ENCODE data around the gene TMEM25. TPM values are rescaled to one million over a fixed set of nuclear protein-coding genes. Genes with fewer than 3 reads are reported as not detected.

The TMEM25 gene
- total and polyA plus RNA-seq, 2 donors (not counting 3 experiments of a cell fraction or from before 2014, with no cell fraction given), result 18.9 to 34.6 TPM

- no peaks in the 10 kb centered on the region for H3K4me1 ChIP-seq (ENCODE audit: control insufficient read depth, extremely low read depth, insufficient read depth, low read length)
- no peak for FAIRE-seq
- POLR2A ChIA-PET, result no interaction called here
- H3K4me2 ChIP-seq (ENCODE audit: insufficient read depth, low read length), result no peak overlapping the region
- intact Hi-C loops (cut with micrococcal nuclease), result no loop called here
- no peak overlapping the region for H3K27ac ChIP-seq (ENCODE audit: insufficient read depth, low read depth, low read length)
- TF ChIP-seq FOS (IDR thresholded peaks at IDR 0.05; ENCODE audit: borderline replicate concordance, insufficient read depth, low read length) (no peak), GATA2 (IDR thresholded peaks at IDR 0.05; ENCODE audit: insufficient read depth, insufficient read length, low read depth, low read length) (no peak), CTCF (IDR thresholded peaks at IDR 0.05; ENCODE audit: extremely low read depth in 1 of 2, insufficient read depth in 1 of 2, low read depth in 1 of 2, low read length in 2 of 2) (no peak), MAX (IDR thresholded peaks at IDR 0.05; ENCODE audit: insufficient read depth, insufficient read length) (no peak), MYC (IDR thresholded peaks at IDR 0.05; ENCODE audit: low read depth, low read length) (no peak), POLR2A (IDR thresholded peaks at IDR 0.05; ENCODE audit: low read depth, low read length) (no peak), JUN (IDR thresholded peaks at IDR 0.05; ENCODE audit: borderline replicate concordance, insufficient read depth, insufficient read length, low read depth) (no peak), EZH2 (IDR thresholded peaks at IDR 0.05; ENCODE audit: borderline replicate concordance, low read depth, low read length, severe bottlenecking) (no peak), POLR2AphosphoS5 (IDR thresholded peaks at IDR 0.05; ENCODE audit: insufficient read depth, low read depth, low read length) (no peak)
- no peak overlapping the region for H3K4me3 ChIP-seq (replicated peaks in 1 of 3; ENCODE audit: insufficient read depth in 1 of 3, low read depth in 1 of 3, low read length in 3 of 3)
- no peak for DNase-seq (ENCODE audit: low read depth, low spot score)
- no peaks in the 10 kb centered on the region for H4K20me1 ChIP-seq (replicated peaks; ENCODE audit: control insufficient read depth, extremely low read depth, insufficient read depth, low read length)
- H3K9me1 ChIP-seq (replicated peaks; ENCODE audit: control insufficient read depth, extremely low read depth, insufficient read depth, low read length), result no peaks in the 10 kb centered on the region
- H3K9ac ChIP-seq (replicated peaks; ENCODE audit: extremely low read depth, insufficient read depth, low read length), result no peak overlapping the region
- no peaks in the 10 kb centered on the region for H3K79me2 ChIP-seq (ENCODE audit: control insufficient read depth, insufficient read depth, low read length)
- peaks cover 0 to 3% of the 10 kb centered on the region in 2 experiments for H3K36me3 ChIP-seq (ENCODE audit: control insufficient read depth in 2 of 2, extremely low read depth in 1 of 2, insufficient read depth in 2 of 2, low read length in 2 of 2)
- no peaks in the 10 kb centered on the region for H3K27me3 ChIP-seq (ENCODE audit: control insufficient read depth in 2 of 2, insufficient read depth in 2 of 2, low read length in 2 of 2)
- CTCF ChIA-PET, result interaction anchor here (0.6 kb wide), 1 partner anchor 346 kb away, joined by 3 read pairs; no protein-coding TSS in a partner anchor
- H2AFZ ChIP-seq (ENCODE audit: low read depth, low read length), result no peak overlapping the region
- no peaks in the 10 kb centered on the region for H3K9me3 ChIP-seq (replicated peaks; ENCODE audit: control insufficient read depth, insufficient read depth, low read length)
- BruUV-seq (replicated peaks), result no TSS peak
- dilution Hi-C loops (cut with MboI; ENCODE audit: extremely low pct_ligation_motif_present, low sequenced_read_pairs), result no loop called here
Observed at GRCh38 chr11:118544647-118545010, 13.6 kb downstream of the TMEM25 start.

Data from endothelial cell of umbilical vein (primary cell).